HG03571 (cell line): ENCODE results near the gene DCLK2.

Source experiments
- ATAC-seq: cut with Tn5 transposase; IDR thresholded peaks from one replicate; pipeline ENCODE4 v1.9.1; 2021; ENCODE audit not compliant: unreplicated experiment

Gene DCLK2

GRCh38 chr4:150068300-150068960 is 9.8 kb upstream of the DCLK2 start:
- ATAC-seq: no peak

DNA sequence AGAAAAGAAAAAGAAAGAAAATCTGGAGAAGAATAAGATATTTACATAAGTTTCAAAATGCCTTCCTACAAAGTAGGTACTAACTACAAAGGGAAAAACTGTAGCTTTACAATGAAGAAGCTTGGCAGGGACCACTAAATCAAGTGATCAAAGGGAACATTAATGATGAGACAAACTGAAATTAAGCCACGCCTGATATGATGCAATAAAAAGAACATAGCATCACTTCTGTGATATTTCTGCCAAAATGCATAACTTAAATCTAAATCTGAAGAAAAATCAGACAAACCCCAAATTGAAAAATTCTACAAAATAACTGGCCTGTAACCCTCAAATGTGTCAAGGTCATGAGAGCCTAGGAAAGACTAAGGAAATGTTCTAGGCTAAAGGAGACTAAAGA is 8.9 kb upstream of the DCLK2 start:
- no peak for ATAC-seq

DNA sequence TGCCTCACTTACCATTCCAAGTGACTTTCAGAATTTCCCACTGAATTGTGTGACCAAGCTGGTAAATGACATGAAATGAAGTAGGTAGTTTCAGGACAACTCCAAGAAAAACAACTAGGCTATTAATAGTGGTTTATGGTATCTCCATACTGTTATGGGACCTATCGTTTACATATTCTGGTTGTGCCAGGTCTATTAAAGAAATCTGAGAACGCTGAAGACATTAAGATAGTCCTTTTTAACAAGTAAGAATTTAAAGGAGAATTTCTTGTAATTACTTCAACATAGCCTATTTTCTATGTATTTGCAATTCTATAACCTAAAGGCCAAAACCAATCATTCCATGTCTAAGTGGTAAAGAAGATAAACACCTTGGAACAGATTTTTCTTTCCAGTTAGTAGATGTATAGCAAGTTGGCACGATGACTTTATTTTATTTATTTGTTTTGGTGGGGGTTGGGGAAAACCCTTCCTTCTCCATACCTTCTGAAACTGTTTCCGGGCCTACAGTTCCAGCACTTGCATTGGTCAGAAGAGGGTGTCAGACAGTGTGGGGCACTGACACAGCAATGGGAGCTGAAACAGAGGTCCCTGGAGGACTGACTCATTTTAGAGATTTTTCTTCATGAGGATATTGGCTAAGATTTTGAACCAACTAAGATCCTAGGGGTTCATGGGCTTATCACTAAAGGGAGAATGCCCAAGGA is 7.6 kb upstream of the DCLK2 start:
- ATAC-seq: no peak

- ATAC-seq: no peak
These were observed 5.8 kb upstream of the DCLK2 start for GRCh38 chr4:150072471-150072870.

DNA sequence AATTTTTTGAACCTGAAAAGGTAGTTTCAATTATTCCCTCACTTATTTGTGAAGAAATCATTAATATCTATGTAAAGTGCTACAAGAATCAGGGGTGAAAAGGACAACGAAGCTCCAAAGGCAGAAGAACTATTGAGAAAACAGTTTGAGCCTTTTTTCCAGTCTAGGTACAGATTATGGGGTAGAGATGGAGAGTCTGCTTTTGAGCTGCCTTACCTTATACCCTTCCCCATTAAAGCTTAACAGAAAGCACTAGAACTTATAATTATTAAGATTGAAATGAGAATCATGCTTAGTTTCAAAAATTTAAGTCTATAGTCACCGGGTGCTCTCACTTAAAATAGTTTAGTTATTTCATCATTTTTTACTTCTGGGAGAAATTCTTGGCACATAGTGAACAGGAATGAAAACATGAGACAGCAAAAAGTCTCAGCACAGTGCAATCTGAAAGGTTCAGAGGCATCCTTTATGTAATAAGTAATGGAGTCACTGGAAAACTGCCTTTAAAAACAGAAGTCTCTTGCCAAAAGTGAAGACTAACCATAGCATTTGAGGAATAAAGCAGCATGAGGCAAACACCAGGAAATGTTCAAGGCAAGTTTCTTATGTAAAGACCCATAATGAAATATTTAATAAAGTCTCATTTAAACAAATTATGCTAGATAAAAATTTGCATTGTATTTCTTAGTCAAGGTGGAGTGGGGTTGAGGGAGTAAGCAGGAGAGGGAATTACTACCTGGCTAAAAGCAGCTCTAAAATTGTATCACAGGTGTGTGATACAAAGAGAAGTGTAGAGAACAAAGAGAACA is 5.1 kb upstream of the DCLK2 start:
- no peak for ATAC-seq

DNA sequence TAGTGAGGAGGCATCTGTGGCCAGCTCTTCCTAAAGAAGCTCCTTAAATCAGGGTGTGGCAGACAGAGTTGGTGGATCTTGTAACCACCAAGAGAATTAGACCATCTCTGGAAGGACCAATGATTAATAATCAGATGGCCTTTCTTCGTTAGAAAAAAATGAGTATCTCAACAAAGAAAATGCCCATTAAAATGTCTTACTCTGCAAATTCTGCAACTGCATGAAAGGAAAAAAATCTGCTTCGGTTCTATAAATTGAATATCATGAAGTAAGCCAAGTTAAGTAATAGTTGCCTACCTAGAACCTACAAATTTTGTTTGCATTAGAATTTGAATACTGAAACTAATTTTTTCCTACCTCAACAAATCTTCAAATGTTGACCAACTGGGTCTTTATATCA is 4.2 kb upstream of the DCLK2 start:
- no peak for ATAC-seq

GRCh38 chr4:150078579-150079080 is 385 bp downstream of the DCLK2 start:
- no peak for ATAC-seq

DNA sequence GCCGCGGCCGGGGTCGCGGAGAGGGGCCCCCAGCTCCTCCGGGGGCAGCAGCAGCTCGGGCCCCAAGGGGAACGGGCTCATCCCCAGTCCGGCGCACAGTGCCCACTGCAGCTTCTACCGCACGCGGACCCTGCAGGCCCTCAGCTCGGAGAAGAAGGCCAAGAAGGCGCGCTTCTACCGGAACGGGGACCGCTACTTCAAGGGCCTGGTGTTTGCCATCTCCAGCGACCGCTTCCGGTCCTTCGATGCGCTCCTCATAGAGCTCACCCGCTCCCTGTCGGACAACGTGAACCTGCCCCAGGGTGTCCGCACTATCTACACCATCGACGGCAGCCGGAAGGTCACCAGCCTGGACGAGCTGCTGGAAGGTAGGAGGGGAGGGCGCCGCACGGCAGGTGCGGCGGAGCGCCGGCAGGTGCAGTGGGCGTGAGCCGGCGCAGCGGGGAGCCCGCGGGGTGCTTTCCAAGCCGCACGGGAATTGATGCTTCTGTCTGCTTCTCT is 886 bp downstream of the DCLK2 start:
- ATAC-seq: no peak

DNA sequence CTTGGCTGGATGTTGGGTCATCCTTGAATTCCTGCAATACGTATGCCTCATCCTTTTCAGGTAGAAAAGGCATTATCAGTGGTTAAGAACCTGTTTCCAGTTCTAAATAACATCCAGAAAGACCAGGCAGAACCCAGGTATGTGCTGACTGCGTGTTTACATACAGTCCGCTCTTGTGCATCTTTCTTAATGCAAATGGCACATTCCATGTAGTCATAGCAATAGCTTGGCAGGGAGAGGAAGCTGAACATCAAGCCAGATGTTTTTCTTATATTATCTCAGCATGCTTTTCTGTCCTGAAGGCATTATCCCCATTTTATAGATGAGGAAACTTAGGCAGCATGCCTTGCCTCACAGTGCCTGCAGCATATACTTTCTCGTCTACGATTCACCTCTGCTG is 2.1 kb downstream of the DCLK2 start:
- ATAC-seq: no peak

DNA sequence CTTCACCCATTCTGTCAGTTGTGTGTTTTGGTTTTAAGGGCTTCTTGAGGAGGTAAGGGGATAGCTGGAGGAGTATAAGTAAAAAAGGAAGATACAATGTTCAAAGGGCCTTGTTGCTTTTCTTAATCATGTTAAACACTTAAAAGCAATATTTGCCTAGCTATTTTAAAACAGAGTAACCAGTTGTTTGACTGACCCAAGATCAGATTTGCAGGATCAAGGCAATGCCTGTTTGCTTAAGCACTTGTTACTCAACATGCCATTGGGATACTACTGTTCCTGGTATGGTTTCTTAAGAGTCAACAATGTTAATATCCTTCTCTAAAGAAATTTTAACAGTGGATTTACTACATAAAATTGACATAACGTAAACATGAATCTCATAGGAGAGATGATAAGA is 2.6 kb downstream of the DCLK2 start:
- ATAC-seq: no peak

GRCh38 chr4:150082241-150082640 is 4.0 kb downstream of the DCLK2 start:
- ATAC-seq: peak; percentile 82

DNA sequence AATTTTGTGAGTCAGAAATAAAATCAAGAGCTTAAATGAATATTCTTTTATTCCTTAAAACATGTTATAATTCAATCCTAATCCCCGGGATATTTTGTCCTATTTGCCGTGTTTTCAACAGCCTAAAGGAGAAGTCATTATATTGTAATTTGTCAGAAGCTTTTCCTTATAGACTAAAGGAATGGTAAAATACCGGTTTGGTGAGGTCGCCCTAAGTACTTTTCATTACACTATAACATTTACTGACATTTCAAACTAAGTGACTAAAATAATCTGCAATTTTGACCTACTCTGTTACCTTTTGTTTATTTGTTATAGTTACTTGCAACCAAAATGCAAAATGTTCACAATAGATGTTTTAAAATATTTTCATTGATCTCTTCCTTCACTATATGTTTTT is 8.8 kb downstream of the DCLK2 start:
- no peak for ATAC-seq

DNA sequence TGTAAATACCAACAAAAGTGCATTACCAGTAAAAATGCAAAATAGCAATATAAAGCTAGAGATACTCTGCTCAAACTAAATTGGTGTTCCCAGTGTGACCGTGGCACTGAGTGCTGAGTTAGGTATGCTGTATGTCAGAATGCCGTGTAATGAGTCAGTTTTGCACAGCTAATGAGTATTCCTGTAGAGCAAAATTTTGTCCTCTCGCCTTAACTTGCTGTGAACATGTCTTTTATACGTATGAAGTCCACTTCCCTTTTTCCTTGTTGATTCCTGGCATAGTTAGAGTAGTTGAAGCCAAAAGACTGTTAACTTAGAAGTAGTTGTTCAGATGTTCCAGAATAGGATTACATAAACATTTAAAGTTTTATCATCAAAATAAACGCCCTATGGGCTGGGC is 11.5 kb downstream of the DCLK2 start:
- no peak for ATAC-seq

GRCh38 chr4:150090836-150091235 is 12.6 kb downstream of the DCLK2 start:
- ATAC-seq: no peak

DNA sequence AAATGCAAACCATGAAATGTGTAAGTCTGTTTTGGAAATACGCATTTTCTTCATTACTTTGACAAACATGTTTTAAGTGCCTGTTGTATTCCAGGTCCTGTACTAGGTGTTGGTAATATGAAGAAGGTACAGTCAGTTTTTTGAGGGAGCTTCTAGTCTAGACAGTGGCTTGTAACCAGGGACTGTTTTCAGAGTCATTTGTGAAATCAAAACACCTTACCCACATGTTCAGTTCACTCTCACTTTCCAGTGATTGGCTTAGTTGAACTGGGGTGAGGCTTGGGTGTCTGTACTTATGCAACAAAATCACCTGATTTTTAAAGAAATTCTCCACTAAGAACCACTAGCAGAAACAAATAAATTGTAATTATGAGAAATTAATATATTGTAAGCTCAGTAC is 16.4 kb downstream of the DCLK2 start:
- ATAC-seq: no peak

DNA sequence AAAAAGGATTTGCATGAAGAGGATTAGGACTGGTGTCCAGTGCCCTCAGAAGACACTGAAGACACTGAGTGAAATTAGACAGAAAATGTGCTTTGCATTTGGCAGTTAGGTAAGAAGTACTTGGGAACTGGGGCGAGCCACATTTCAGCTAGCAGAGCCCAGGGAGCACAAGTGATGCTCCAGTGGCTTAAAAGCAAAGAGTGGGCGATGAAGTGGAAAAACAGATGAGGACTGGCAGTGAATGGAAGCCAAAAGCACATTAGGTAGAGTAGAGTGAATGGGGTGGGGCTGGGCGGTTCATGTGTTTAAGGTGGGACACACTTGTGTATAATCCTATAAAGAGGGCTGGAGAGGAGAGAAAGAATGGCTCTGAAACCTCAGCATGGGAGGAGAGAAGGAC is 18.4 kb downstream of the DCLK2 start:
- no peak for ATAC-seq

- ATAC-seq: no peak
These were observed 20.0 kb downstream of the DCLK2 start for GRCh38 chr4:150098214-150098613.

GRCh38 chr4:150104404-150105027 is 26.3 kb downstream of the DCLK2 start:
- ATAC-seq: no peak

- no peak for ATAC-seq
These were observed 28.6 kb downstream of the DCLK2 start for GRCh38 chr4:150106886-150107285.

GRCh38 chr4:150108691-150109090 is 30.4 kb downstream of the DCLK2 start:
- ATAC-seq: no peak

DNA sequence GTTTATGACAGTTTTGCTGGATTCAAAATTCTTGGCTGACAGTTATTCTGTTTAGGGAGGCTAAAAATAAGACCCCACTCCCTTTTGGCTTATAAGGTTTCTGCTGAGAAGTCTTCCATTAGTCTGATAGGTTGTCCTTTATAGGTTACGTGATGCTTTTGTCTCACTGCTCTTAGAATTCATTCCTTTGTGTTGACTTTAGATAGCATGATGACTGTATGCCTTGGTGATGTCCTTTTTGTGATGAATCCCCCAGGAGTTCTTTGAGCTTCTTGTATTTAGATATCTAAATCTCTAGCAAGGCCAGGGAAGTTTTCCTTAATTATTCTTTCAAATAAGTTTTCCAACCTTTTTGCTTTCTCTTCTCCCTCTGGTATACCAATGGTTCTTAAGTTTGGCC is 36.4 kb downstream of the DCLK2 start:
- ATAC-seq: no peak
